ENCODE results near the gene ZFP1.
"Not testable (repeated sequence)": the region's sequence is repeated elsewhere in the genome, so short reads cannot be mapped to it uniquely, and the experiment has no call there.

ZFP1 gene

DNA sequence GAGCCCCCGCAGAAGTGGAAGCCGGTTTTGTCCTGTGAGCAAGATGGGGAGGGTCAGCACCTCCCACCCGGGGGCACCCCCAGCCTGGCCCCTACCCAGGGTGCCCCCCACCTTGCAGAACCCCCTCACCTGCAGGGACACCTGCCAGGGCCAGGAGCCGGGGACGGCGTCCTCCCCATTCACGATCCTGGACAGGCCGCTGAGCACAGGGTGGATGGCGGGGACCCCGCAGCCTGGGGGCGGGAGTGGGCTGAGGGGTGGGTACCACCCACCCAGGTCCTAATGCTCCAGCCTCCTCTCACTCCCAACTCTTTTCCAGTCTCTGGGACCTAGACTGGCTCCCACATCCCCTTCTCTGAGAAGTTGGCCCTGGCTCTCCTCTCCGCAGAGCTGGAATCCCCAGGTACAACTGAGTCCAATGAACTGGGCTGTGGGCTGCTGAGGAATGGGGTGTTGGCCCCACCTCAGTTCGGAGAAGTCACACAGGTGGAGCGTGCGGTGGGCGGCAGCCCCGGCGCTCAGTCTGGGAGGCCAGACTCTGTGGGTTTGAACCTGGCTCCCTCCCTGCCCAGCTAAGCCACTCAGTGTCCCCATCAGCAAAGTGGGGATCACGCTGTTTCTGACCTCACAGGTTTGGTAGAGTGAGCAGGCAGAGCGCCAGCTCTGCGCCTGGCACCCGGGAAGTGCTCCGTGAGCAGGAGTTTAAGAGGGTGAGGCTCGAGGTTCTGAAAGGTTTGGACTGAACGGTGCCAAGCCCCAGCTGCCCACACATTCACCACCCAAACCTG, 57.8 kb downstream of the ZFP1 start:
- not testable (repeated sequence) for H3K9me3 ChIP-seq (ENCODE audit: insufficient read depth, low read length, severe bottlenecking); H2AFZ ChIP-seq (ENCODE audit: low read depth, low read length); H3K36me3 ChIP-seq (ENCODE audit: insufficient read depth, low read length); ATAC-seq (ENCODE audit: insufficient read depth, low read depth); H3K27me3 ChIP-seq (ENCODE audit: insufficient read depth, low read length, poor library complexity); H3K79me2 ChIP-seq (ENCODE audit: insufficient read depth, low read length); H4K20me1 ChIP-seq (ENCODE audit: insufficient read depth, low read length); H3K9ac ChIP-seq (ENCODE audit: low read depth, low read length); H3K4me1 ChIP-seq (ENCODE audit: insufficient read depth, low read length); H3K4me2 ChIP-seq (ENCODE audit: insufficient read depth, low read length); H3K27ac ChIP-seq (ENCODE audit: low read length); H3K4me3 ChIP-seq (ENCODE audit: low read depth in 1 of 2, low read length in 2 of 2); DNase-seq

DNA sequence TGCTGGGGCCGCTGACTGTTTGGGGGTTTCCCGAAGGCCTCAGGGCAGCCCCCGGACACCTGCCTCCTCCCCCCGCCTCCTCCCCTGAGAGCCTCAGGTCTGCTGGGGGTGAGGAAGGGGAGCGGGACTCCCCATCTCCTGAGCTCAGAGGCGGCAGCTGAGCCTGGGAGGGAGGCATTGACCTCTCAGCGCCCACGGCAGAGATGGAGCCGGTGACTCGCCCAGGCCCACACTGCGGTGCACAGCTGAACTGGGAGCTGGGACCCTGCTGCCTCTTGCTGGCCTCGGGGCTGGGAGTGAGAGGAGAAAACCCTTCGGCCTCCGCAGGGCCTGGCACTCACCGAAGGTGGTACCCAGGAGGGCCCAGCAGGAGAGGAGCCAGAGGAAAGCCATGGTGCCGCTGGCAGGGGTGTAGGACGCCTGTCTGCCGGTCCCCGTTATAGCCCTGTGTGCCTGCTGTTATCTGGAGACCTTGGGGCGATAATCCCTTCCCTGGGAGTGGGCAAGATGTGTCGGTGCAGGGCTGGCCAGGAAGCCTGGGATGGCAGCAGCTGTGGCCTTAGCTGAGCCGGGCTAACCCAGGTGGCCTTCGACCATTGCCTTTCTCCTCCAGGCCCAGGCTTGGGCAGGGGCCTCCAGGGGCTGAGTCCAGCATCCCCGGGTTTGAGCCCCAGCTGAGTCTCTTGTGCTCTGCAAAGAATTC, 58.6 kb downstream of the ZFP1 start, which contains the start of gene CTRB2:
Gene CTRB2, minus strand, starts transcription at position 413 of the 703 bp plus-strand sequence. Its CDS starts 20 bp downstream, at position 393.
- Histone ChIP-seq H3K27me3 (ENCODE audit: insufficient read depth, low read length, poor library complexity) (no peaks in the 10 kb centered on the region), H3K4me2 (ENCODE audit: insufficient read depth, low read length) (no peak within 1 kb of the TSS), H2AFZ (ENCODE audit: low read depth, low read length) (no peak within 1 kb of the TSS), H3K36me3 (ENCODE audit: insufficient read depth, low read length) (no peaks in the 10 kb centered on the region), H4K20me1 (ENCODE audit: insufficient read depth, low read length) (no peaks in the 10 kb centered on the region), H3K9me3 (ENCODE audit: insufficient read depth, low read length, severe bottlenecking) (no peaks in the 10 kb centered on the region), H3K4me3 (ENCODE audit: low read depth in 1 of 2, low read length in 2 of 2) (no peak within 1 kb of the TSS), H3K79me2 (ENCODE audit: insufficient read depth, low read length) (no peaks in the 10 kb centered on the region), H3K4me1 (ENCODE audit: insufficient read depth, low read length) (no peaks in the 10 kb centered on the region), H3K27ac (ENCODE audit: low read length) (no peak within 1 kb of the TSS), H3K9ac (ENCODE audit: low read depth, low read length) (no peak within 1 kb of the TSS)
- ATAC-seq (ENCODE audit: insufficient read depth, low read depth) (no peak), DNase-seq (no peak)
- no peak for TF ChIP-seq EZH2 (IDR thresholded peaks at IDR 0.05; ENCODE audit: borderline replicate concordance, low read depth, low read length, severe bottlenecking)
- TF ChIP-seq, protein P1, sequence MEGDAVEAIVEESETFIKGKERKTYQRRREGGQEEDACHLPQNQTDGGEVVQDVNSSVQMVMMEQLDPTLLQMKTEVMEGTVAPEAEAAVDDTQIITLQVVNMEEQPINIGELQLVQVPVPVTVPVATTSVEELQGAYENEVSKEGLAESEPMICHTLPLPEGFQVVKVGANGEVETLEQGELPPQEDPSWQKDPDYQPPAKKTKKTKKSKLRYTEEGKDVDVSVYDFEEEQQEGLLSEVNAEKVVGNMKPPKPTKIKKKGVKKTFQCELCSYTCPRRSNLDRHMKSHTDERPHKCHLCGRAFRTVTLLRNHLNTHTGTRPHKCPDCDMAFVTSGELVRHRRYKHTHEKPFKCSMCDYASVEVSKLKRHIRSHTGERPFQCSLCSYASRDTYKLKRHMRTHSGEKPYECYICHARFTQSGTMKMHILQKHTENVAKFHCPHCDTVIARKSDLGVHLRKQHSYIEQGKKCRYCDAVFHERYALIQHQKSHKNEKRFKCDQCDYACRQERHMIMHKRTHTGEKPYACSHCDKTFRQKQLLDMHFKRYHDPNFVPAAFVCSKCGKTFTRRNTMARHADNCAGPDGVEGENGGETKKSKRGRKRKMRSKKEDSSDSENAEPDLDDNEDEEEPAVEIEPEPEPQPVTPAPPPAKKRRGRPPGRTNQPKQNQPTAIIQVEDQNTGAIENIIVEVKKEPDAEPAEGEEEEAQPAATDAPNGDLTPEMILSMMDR (IDR thresholded peaks at IDR 0.05; ENCODE audit: borderline replicate concordance, extremely low read depth, low read length, poor library complexity, severe bottlenecking), result no peak

DNA sequence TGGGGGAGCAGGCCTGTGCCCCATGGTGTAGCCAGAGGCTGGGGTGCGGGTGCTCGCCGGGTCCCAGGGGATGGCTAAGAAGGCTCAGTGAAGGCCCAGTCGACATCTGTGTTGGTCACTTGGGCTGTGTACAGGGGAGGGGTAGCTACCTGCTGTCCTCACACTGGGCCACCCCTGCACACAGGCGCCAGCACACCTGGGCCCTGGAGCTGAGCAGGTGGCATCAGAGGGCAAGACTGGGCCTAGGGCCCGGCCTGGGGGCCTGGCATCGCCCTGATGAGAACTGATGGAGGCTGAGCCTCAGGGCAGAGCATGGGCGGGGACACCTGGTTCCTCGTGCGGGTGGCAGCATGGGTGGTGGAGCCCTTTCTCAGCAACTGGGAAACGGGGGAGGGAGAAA, 59.5 kb downstream of the ZFP1 start:
- no peaks in the 10 kb centered on the region for H4K20me1 ChIP-seq (ENCODE audit: insufficient read depth, low read length)
- no peak overlapping the region for H3K4me2 ChIP-seq (ENCODE audit: insufficient read depth, low read length)
- H2AFZ ChIP-seq (ENCODE audit: low read depth, low read length), result no peak overlapping the region

More for the DNA sequence above, 59.5 kb downstream of the ZFP1 start:
- Histone ChIP-seq H3K79me2 (ENCODE audit: insufficient read depth, low read length) (no peaks in the 10 kb centered on the region), H3K9me3 (ENCODE audit: insufficient read depth, low read length, severe bottlenecking) (no peaks in the 10 kb centered on the region), H3K9ac (ENCODE audit: low read depth, low read length) (no peak overlapping the region), H3K27me3 (ENCODE audit: insufficient read depth, low read length, poor library complexity) (no peaks in the 10 kb centered on the region), H3K36me3 (ENCODE audit: insufficient read depth, low read length) (no peaks in the 10 kb centered on the region), H3K4me1 (ENCODE audit: insufficient read depth, low read length) (no peaks in the 10 kb centered on the region), H3K27ac (ENCODE audit: low read length) (no peak overlapping the region), H3K4me3 (ENCODE audit: low read depth in 1 of 2, low read length in 2 of 2) (no peak overlapping the region)
- DNase-seq (no peak), ATAC-seq (ENCODE audit: insufficient read depth, low read depth) (no peak)
- TF ChIP-seq, protein P1 (IDR thresholded peaks at IDR 0.05; ENCODE audit: borderline replicate concordance, extremely low read depth, low read length, poor library complexity, severe bottlenecking), result no peak
- TF ChIP-seq EZH2 (IDR thresholded peaks at IDR 0.05; ENCODE audit: borderline replicate concordance, low read depth, low read length, severe bottlenecking), result no peak
